ENCODE measurements around the gene LSP1.

GRCh38 chr11:1932105-1932480 is 79.2 kb downstream of the LSP1 start:
- TF ChIP-seq CTCF (conservative IDR thresholded peaks at IDR 0.05; ENCODE audit: low read length): no peak
- TF ChIP-seq EZH2phosphoT487 (IDR thresholded peaks at IDR 0.05; ENCODE audit: borderline replicate concordance, low read depth, low read length): no peak
